WERI-Rb-1 (cell line): Measurements from ENCODE around the gene CELSR3.

Experiments used
- DNase-seq: peaks from one replicate; pipeline ENCODE4 v3.0.0-alpha.2; 2020
- H3K27ac ChIP-seq: fragments of 250-450 bp; sonication (Bioruptor Pico); 2 replicates; pipeline ENCODE4 v1.5.1; 2020; ENCODE audit warnings: mild to moderate bottlenecking, moderate library complexity
- H3K27me3 ChIP-seq: fragments of 250-450 bp; sonication (Bioruptor Pico); 2 replicates; pipeline ENCODE4 v1.5.1; 2021; ENCODE audit warnings: mild to moderate bottlenecking, low read depth, moderate library complexity; ENCODE audit not compliant: insufficient read depth, severe bottlenecking
- H3K36me3 ChIP-seq: fragments of 250-450 bp; sonication (Bioruptor Pico); 2 replicates; pipeline ENCODE4 v1.5.1; 2020; ENCODE audit warnings: mild to moderate bottlenecking, moderate library complexity
- H3K4me3 ChIP-seq: 2 replicates; pipeline ENCODE4 v1.5.1; 2011; ENCODE audit warnings: low read depth, mild to moderate bottlenecking, control low read depth, low read length
- H3K9me3 ChIP-seq: fragments of 250-450 bp; sonication (Bioruptor Pico); 2 replicates; pipeline ENCODE4 v1.5.1; 2021; ENCODE audit warnings: mild to moderate bottlenecking, moderate library complexity; ENCODE audit not compliant: severe bottlenecking
- TF ChIP-seq, protein P1 (sequence below): IDR thresholded peaks from 2 replicates; pipeline ENCODE4 v1.5.1; 2011; ENCODE audit warnings: low read depth, mild to moderate bottlenecking, control low read depth, inconsistent platforms, low read length

CELSR3 gene

DNA sequence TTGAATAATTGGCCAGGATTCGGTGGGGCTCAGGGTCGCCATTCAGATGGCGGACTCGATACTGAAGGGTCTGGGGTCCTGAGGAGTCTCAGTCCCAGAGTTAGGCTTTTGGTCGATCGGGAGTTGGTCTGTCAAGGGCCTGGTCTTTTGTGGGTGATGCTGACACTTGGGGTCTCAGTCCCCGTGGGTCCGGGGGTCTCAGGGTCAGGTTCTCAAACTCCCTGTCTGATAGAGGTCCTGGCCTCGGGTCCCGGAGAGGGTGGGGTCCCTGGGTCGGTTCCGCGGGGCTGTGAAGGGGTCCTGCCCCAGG lies 22.6 kb upstream of the CELSR3 start:
- H3K27ac ChIP-seq = peak overlapping the region; percentile 95
- no peaks in the 10 kb centered on the region for H3K9me3 ChIP-seq
- H3K36me3 ChIP-seq = peaks cover 71% of the 10 kb centered on the region
- DNase-seq = no peak
- no peaks in the 10 kb centered on the region for H3K27me3 ChIP-seq
- H3K4me3 ChIP-seq = peak overlapping the region; percentile 82
- TF ChIP-seq, protein P1, sequence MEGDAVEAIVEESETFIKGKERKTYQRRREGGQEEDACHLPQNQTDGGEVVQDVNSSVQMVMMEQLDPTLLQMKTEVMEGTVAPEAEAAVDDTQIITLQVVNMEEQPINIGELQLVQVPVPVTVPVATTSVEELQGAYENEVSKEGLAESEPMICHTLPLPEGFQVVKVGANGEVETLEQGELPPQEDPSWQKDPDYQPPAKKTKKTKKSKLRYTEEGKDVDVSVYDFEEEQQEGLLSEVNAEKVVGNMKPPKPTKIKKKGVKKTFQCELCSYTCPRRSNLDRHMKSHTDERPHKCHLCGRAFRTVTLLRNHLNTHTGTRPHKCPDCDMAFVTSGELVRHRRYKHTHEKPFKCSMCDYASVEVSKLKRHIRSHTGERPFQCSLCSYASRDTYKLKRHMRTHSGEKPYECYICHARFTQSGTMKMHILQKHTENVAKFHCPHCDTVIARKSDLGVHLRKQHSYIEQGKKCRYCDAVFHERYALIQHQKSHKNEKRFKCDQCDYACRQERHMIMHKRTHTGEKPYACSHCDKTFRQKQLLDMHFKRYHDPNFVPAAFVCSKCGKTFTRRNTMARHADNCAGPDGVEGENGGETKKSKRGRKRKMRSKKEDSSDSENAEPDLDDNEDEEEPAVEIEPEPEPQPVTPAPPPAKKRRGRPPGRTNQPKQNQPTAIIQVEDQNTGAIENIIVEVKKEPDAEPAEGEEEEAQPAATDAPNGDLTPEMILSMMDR = no peak

DNA sequence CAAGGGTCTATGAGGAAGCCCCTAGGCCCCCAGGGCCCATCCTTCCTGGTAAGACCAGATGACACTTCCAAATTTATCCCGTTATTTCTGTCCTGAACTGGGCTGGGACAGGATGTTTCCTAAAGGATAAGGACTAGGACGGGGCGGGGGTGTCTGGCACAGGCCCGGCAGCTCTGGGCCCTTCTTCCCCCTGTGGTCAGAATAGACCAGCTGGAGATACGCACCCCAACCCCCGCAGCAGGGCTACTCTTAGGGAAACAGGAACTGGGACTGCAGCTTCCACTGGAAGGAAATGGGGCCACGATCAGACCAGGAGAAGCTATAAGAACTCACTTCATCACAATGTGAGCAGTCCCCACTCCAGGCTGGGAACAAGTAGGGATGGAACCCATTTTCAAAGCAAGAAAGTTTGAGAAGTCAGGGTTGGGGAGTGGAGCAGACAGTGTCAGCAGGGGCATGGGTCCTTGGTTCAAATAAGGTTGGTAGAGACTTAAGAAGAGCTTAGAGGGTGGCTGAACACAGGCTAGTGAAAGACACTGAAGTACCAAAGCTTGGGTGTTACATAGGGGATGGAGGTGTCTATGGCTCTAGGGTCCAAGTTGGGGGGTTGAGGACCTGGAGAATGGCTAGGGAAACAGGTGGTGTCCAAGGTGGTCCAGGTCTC lies 21.9 kb upstream of the CELSR3 start:
- H3K36me3 ChIP-seq = peaks cover 71% of the 10 kb centered on the region
- TF ChIP-seq, protein P1 = no peak
- H3K4me3 ChIP-seq = peak overlapping the region; percentile 82

DNA sequence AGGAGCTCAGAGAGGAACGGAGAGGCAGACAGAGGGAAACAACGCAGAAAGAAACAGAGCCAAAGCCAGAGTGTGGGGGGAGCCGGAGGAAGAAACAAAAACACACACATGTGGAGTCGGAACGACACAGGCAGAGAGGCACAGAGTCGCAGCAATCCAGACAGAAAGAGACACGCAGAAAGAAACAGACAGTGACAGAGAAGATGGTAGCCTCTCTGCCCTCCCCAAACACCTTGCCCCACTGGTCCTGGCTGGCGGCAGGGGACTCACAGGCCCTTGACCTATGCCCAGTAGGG lies 21.3 kb upstream of the CELSR3 start:
- TF ChIP-seq, protein P1 = no peak
- Histone ChIP-seq H3K4me3 (no peak overlapping the region), H3K36me3 (peaks cover 71% of the 10 kb centered on the region), H3K9me3 (no peaks in the 10 kb centered on the region), H3K27me3 (no peaks in the 10 kb centered on the region), H3K27ac (no peak overlapping the region; the same call in 1 of the 2 replicates)
- no peak for DNase-seq

More for the DNA sequence above, 21.9 kb upstream of the CELSR3 start:
- Histone ChIP-seq H3K9me3 (no peaks in the 10 kb centered on the region), H3K27ac (no peak overlapping the region; the same call in 1 of the 2 replicates), H3K27me3 (no peaks in the 10 kb centered on the region)
- DNase-seq = peak; percentile 35

DNA sequence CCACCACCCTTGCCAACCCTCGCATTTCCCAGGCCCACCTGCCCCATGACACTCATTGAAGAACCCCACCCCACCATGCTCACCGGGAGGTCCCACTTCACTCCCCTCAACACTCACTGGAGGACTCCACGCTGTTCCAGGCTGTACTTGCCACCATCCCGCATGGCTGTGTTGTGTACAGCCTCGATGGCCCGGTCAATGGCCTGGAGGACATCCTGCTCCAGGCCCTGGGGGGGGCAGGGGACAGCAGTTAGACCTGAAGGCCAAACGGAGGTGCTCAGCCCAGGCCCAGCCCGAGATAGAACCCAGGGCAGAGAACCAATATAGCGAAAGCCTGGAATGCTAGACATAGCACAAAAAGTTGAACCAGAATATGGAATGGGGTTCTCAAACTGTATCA lies 20.1 kb upstream of the CELSR3 start:
- no peak for DNase-seq
- no peak overlapping the region for H3K27ac ChIP-seq
- peaks cover 71% of the 10 kb centered on the region for H3K36me3 ChIP-seq
- TF ChIP-seq, protein P1 = no peak
- no peaks in the 10 kb centered on the region for H3K9me3 ChIP-seq
- no peak overlapping the region for H3K4me3 ChIP-seq
- no peaks in the 10 kb centered on the region for H3K27me3 ChIP-seq

DNA sequence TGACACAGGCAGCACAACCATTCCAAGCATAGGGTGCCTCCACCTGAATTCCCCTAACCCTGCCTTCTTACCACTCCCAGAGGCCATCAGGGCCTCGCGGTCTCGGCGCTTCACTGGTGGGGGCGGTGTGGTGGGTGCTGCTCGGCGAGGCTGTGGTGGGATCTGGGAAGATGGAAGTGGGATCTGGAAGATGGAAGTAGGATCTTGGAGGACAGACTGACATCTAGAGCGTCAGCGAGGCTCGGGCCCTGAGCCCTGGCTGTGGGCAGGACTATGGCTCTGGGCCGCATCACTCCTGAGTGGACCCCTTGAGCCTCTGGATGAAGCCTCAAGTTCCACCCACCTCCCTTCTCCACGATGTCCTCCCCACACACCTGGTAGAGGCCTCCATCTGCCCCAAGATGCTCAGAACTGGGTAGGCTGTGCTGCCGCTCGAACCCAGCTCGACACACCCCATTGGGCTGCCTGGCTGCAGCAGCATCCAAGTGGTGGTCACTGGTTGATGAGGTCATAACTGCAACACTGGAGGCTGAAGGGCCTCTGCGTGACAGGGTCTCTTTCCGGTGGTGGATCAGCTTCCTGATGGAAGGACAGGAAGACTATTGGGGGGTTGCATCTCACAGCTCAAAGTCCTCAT lies 19.4 kb upstream of the CELSR3 start:
- H3K36me3 ChIP-seq = peaks cover 70% of the 10 kb centered on the region
- DNase-seq = no peak
- H3K9me3 ChIP-seq = no peaks in the 10 kb centered on the region
- TF ChIP-seq, protein P1 = no peak
- H3K27ac ChIP-seq = no peak overlapping the region
- H3K27me3 ChIP-seq = no peaks in the 10 kb centered on the region
- H3K4me3 ChIP-seq = no peak overlapping the region

DNA sequence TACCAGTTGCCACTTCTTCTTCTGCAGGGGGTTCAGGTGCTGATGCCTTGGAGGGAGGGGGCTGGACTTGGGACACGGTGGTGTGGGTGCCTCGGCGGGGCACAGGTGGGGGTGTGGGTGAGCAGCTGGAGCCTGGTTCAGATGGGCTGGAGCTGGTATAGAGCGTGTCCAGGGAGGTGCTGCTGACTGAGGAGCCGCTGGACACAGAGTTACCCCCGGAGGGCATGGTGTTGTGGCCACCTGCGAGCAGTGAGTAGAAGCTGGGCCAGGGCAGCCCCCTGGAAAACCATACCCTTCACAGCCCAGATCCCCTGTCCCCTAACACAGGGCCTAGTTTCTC lies 18.8 kb upstream of the CELSR3 start:
- H3K27me3 ChIP-seq = no peaks in the 10 kb centered on the region
- TF ChIP-seq, protein P1 = no peak
- no peak for DNase-seq
- no peak overlapping the region for H3K4me3 ChIP-seq
- peaks cover 74% of the 10 kb centered on the region for H3K36me3 ChIP-seq
- H3K9me3 ChIP-seq = no peaks in the 10 kb centered on the region
- H3K27ac ChIP-seq = no peak overlapping the region
